ACC112 (cell line): ENCODE measurements around the gene IL1RAPL1.
A peak's percentile ranks its signal among the peaks of the same experiment; 100 is the strongest.

ENCODE experiments used
- H2AFZ ChIP-seq: fragments of 200-600 bp; sonication (generic); one replicate; pipeline ENCODE4 v1.6.0; 2017; ENCODE audit warnings: antibody characterized with exemption, low read length; ENCODE audit not compliant: unreplicated experiment
- H3K27ac ChIP-seq: fragments of 200-600 bp; sonication (generic); 2 replicates; pipeline ENCODE4 v1.5.1; 2014; ENCODE audit warnings: low read depth, mild to moderate bottlenecking, antibody characterized with exemption, low read length, moderate library complexity
- H3K27me3 ChIP-seq: fragments of 200-600 bp; sonication (generic); 2 replicates; pipeline ENCODE4 v1.6.1; 2014; ENCODE audit warnings: mild to moderate bottlenecking, antibody characterized with exemption, low read length, moderate library complexity, mixed read lengths; ENCODE audit not compliant: insufficient read depth
- H3K36me3 ChIP-seq: fragments of 200-600 bp; sonication (generic); 2 replicates; pipeline ENCODE4 v1.6.1; 2016; ENCODE audit warnings: mild to moderate bottlenecking, antibody characterized with exemption, low read length, moderate library complexity, mixed read lengths; ENCODE audit not compliant: insufficient read depth
- H3K4me1 ChIP-seq: fragments of 200-600 bp; sonication (generic); one replicate; pipeline ENCODE4 v1.6.1; 2016; ENCODE audit warnings: low read length, mixed read lengths; ENCODE audit not compliant: insufficient read depth, unreplicated experiment, control insufficient read depth
- H3K4me3 ChIP-seq: fragments of 200-600 bp; sonication (generic); 2 replicates; pipeline ENCODE4 v1.5.1; 2014; ENCODE audit warnings: mild to moderate bottlenecking, low read depth, low read length
- H3K79me2 ChIP-seq: fragments of 200-600 bp; sonication (generic); one replicate; pipeline ENCODE4 v1.6.0; 2016; ENCODE audit warnings: low read length; ENCODE audit not compliant: control insufficient read depth, unreplicated experiment, insufficient read depth

Gene IL1RAPL1

DNA sequence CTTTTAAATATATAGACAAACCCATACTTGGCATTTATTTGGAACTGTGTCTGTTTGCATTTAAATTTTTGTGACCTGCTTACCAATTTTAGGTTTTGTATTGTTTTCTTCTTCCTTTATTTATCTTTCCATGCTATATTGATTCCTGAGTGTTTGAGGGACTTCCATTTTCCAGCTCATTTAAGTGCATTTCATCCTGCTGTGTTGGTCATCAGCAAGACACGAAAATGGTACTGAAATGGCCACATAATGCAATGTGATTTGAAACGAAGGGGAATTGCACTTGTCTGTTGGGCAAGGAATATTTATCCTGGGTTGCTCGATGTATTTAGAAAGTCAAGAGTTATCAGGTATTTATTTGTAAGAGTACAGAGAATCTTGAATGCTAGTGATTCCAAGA is 1103.8 kb downstream of the IL1RAPL1 start:
- H3K27ac ChIP-seq: no peak overlapping the region
- no peak overlapping the region for H3K4me3 ChIP-seq

GRCh38 chrX:29693912-29694311 is 1106.7 kb downstream of the IL1RAPL1 start:
- Histone ChIP-seq H3K4me1 (no peaks in the 10 kb centered on the region), H3K36me3 (no peaks in the 10 kb centered on the region), H3K4me3 (no peak overlapping the region), H3K27ac (no peak overlapping the region), H3K79me2 (no peaks in the 10 kb centered on the region), H3K27me3 (no peaks in the 10 kb centered on the region), H2AFZ (no peak overlapping the region)

More for the DNA sequence above, 1103.8 kb downstream of the IL1RAPL1 start:
- Histone ChIP-seq H3K4me1 (peaks cover 14% of the 10 kb centered on the region), H3K79me2 (no peaks in the 10 kb centered on the region), H3K36me3 (no peaks in the 10 kb centered on the region), H2AFZ (no peak overlapping the region), H3K27me3 (no peaks in the 10 kb centered on the region)

GRCh38 chrX:29699239-29699638 is 1112.0 kb downstream of the IL1RAPL1 start:
- no peak overlapping the region for H3K27ac ChIP-seq

DNA sequence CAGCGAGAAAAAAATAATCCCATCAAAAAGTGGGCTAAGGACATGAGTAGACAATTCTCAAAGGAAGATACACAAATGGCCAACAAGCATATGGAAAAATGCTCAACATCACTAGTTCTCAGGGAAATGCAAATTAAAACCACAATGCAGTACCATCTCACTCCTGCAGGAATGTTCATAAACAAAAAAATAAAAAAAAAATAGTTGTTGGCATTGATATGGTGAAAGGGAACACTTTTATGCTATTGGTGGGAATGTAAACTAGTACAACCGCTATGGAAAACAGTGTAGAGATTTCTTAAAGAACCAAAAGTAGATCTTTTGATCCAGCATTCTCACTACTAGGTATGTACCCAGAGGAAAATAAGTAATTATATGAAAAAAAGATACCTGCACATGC is 1119.8 kb downstream of the IL1RAPL1 start:
- Histone ChIP-seq H3K36me3 (no peaks in the 10 kb centered on the region), H3K4me3 (no peak overlapping the region), H3K79me2 (no peaks in the 10 kb centered on the region), H3K27me3 (no peaks in the 10 kb centered on the region), H2AFZ (no peak overlapping the region), H3K27ac (no peak overlapping the region), H3K4me1 (no peaks in the 10 kb centered on the region)

More at GRCh38 chrX:29699239-29699638, 1112.0 kb downstream of the IL1RAPL1 start:
- H3K36me3 ChIP-seq: no peaks in the 10 kb centered on the region
- H2AFZ ChIP-seq: no peak overlapping the region
- no peaks in the 10 kb centered on the region for H3K27me3 ChIP-seq
- no peaks in the 10 kb centered on the region for H3K4me1 ChIP-seq
- H3K79me2 ChIP-seq: no peaks in the 10 kb centered on the region
- H3K4me3 ChIP-seq: no peak overlapping the region

DNA sequence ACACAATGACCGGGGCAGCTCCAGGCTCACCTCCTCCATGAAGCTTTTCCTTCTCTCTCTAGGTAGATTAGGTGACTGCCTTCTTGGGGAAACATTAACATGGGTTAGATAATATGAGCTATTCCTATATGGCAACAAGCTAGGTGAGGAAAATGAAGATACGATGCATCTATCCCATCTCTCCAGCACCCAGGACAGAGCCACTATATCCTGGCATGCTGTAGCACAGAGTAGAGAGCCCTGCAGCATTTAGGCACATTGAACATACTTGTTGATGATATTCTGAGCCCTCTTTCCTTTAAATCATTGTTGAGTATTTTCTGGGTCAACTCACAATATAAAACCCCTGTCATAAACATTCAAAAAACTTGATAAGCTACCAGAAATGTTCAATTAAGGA is 1133.9 kb downstream of the IL1RAPL1 start:
- Histone ChIP-seq H3K79me2 (no peaks in the 10 kb centered on the region), H3K36me3 (no peaks in the 10 kb centered on the region), H2AFZ (no peak overlapping the region), H3K27ac (no peak overlapping the region), H3K4me1 (no peaks in the 10 kb centered on the region), H3K27me3 (no peaks in the 10 kb centered on the region), H3K4me3 (no peak overlapping the region)

- no peaks in the 10 kb centered on the region for H3K4me1 ChIP-seq
- H3K36me3 ChIP-seq: no peaks in the 10 kb centered on the region
- no peak overlapping the region for H2AFZ ChIP-seq
- H3K27me3 ChIP-seq: no peaks in the 10 kb centered on the region
- H3K27ac ChIP-seq: no peak overlapping the region
- H3K4me3 ChIP-seq: no peak overlapping the region
- H3K79me2 ChIP-seq: no peaks in the 10 kb centered on the region
Measured at GRCh38 chrX:29724316-29724715, 1137.1 kb downstream of the IL1RAPL1 start.

DNA sequence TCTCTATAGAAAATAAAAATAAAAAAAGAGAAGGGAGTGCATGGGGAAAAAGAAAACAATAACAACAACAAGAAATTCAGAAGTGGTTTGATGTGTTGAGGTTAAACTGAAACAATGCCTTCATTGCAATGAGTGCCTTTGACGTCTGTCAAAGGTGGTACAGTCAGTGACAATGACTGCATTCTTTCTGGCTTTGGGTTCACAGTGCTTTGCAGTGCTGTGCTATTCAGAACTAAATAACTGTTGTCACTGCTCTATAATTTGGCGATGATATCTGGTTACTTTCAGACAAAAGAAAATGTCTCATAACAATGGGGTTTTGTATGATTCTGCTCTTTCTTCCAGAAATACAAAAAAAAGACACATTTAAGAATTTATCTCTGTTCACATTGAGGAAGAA is 1139.6 kb downstream of the IL1RAPL1 start:
- no peak overlapping the region for H3K4me3 ChIP-seq
- H3K4me1 ChIP-seq: no peaks in the 10 kb centered on the region
- H2AFZ ChIP-seq: no peak overlapping the region
- no peaks in the 10 kb centered on the region for H3K36me3 ChIP-seq
- H3K27ac ChIP-seq: no peak overlapping the region
- H3K79me2 ChIP-seq: no peaks in the 10 kb centered on the region
- no peaks in the 10 kb centered on the region for H3K27me3 ChIP-seq

- no peaks in the 10 kb centered on the region for H3K79me2 ChIP-seq
- H3K36me3 ChIP-seq: no peaks in the 10 kb centered on the region
- H2AFZ ChIP-seq: no peak overlapping the region
- no peak overlapping the region for H3K27ac ChIP-seq
- H3K4me3 ChIP-seq: no peak overlapping the region
- H3K4me1 ChIP-seq: no peaks in the 10 kb centered on the region
- no peaks in the 10 kb centered on the region; the same call in 1 of the 2 replicates for H3K27me3 ChIP-seq
Measured at GRCh38 chrX:29728639-29729038, 1141.4 kb downstream of the IL1RAPL1 start.

- Histone ChIP-seq H2AFZ (no peak overlapping the region), H3K4me3 (no peak overlapping the region), H3K79me2 (no peaks in the 10 kb centered on the region)
Measured at GRCh38 chrX:29744966-29745365, 1157.7 kb downstream of the IL1RAPL1 start.

GRCh38 chrX:29746326-29746725 is 1159.1 kb downstream of the IL1RAPL1 start:
- no peaks in the 10 kb centered on the region for H3K36me3 ChIP-seq
- no peaks in the 10 kb centered on the region for H3K79me2 ChIP-seq

More at GRCh38 chrX:29744966-29745365, 1157.7 kb downstream of the IL1RAPL1 start:
- Histone ChIP-seq H3K27me3 (no peaks in the 10 kb centered on the region), H3K36me3 (no peaks in the 10 kb centered on the region), H3K27ac (no peak overlapping the region), H3K4me1 (no peaks in the 10 kb centered on the region)

DNA sequence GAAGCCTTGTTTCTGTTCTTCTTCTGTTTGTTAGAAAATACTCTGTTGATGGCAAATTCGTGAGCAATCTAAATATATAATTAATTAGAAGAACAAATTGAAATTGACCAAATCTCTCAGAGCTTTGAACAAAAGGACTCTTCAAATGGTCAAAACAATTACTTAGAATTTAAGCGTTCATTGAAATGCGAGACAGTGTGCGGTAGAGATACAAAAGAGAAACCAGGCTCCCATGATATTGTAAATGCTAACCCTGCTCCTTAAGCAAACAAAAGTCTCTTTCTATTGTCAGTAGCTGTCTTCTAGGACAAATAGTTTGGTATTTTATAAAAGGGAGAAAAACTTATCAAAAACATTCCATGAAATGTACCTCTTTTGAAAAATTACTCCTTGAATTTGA is 1174.8 kb downstream of the IL1RAPL1 start:
- H3K79me2 ChIP-seq: no peaks in the 10 kb centered on the region
- H2AFZ ChIP-seq: peak overlapping the region; percentile 68
- no peaks in the 10 kb centered on the region for H3K27me3 ChIP-seq
- H3K27ac ChIP-seq: no peak overlapping the region
- H3K36me3 ChIP-seq: no peaks in the 10 kb centered on the region
- H3K4me1 ChIP-seq: no peaks in the 10 kb centered on the region
- no peak overlapping the region for H3K4me3 ChIP-seq

More at GRCh38 chrX:29746326-29746725, 1159.1 kb downstream of the IL1RAPL1 start:
- no peaks in the 10 kb centered on the region for H3K4me1 ChIP-seq
- H3K27ac ChIP-seq: no peak overlapping the region
- H3K4me3 ChIP-seq: no peak overlapping the region
- H3K27me3 ChIP-seq: no peaks in the 10 kb centered on the region
- no peak overlapping the region for H2AFZ ChIP-seq
